ENCODE results near the gene ZCWPW2. TPM values are rescaled to one million over a fixed set of nuclear protein-coding genes. Genes with fewer than 3 reads are reported as not detected.

Gene ZCWPW2
- total RNA-seq, 1 experiment from 2014 or later: 0.36 TPM

DNA sequence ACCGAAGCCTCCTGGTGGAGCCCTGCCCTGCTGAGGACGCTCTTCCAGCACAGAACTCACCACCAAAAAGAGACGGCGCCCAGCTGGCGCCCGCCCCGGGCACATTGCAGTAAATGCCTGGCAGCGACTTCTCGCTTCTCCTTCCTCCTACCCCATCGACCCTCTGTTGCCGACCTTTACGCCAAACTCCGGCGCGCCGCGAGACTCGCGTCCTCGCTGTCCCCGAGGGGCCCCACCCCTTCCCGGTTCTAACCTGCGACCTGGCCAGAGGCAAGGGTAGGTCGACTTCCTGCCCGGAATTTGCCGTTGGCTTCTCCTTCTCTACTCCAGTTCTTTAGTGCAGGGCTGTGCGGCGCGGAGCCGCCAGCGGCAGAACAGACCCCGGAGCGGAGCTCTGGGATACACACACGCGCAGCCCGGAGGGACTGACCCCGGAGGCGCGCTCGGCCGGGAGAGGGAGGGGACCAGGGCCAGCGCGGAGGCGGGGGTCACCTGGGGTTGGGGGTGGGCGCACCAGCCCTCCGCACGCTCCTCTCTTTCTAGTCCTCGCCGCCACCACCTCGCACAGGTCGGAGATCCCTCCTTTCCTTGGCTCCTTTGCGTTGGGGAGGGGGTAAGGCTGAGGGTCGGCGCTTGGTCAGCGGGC lies 226.7 kb downstream of the ZCWPW2 start:
- no peak for DNase-seq (ENCODE audit: low read depth)

Other genes with a start within 250 kb of the ZCWPW2 start
- gene CMC1, start 107.1 kb upstream of the ZCWPW2 start, total RNA-seq (2014; rRNA removed; shearing (Covaris generic)): 31.6 and 37.5 TPM in 2 replicates
- 41.6 and 55.5 TPM in 2 replicates for gene AZI2, start 103 bp downstream of the ZCWPW2 start, total RNA-seq (2014; rRNA removed; shearing (Covaris generic))